TTC549 (cell line): ENCODE results near the gene LANCL1.

Experiments
- FAIRE-seq: peaks from 2 replicates; lab custom pipeline; 2012; peaks lifted over from hg19 to GRCh38; lab: Jason Lieb, UNC

The LANCL1 gene

DNA sequence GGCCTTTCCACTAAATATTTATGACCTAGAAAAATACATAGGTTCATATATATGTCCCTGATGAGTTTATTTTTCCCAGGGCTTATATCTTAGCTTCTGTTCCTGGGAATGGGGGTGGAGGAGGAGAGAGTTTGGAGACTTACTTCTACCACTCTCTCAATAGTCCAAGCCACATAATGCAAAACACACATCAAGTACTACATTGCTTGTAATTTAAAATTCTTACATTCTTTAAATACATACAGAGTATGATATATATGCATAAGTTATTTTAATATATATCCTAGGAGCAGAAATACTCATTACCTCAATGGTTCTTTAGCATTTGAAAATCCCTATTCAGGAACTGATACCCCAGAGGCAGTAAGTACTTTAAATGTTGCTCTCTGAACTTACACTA, 88.4 kb downstream of the LANCL1 start:
- FAIRE-seq: no peak

- FAIRE-seq: no peak
These were observed 89.5 kb downstream of the LANCL1 start for GRCh38 chr2:210387074-210387473.
